Measurements from ENCODE around the gene LY6G6C. TPM values are rescaled to one million over a fixed set of nuclear protein-coding genes. Genes with fewer than 3 reads are reported as not detected.
A peak's percentile ranks its signal among the peaks of the same experiment; 100 is the strongest.

Gene LY6G6C
- total and polyA plus RNA-seq, 7 donors, result 0.07 to 1.2 (median 1.2) TPM; not detected in 4

- H3K36me3 ChIP-seq, result no peaks in the 10 kb centered on the region
- intact Hi-C loops (cut with DNase I), result no loop called here
- TF ChIP-seq EP300 (IDR thresholded peaks at IDR 0.05), result no peak
- H3K4me3 ChIP-seq, result no peak overlapping the region
- H3K4me1 ChIP-seq, result peaks cover 0 to 10% (median 7%) of the 10 kb centered on the region in 4 donors
- H3K27ac ChIP-seq, result no peak overlapping the region
- WGBS, 2 donors, result 83 to 84% methylated on average over 6 of the region's 6 CpGs
- no peaks in the 10 kb centered on the region for H3K9me3 ChIP-seq
- peaks cover 0 to 14% (median 3%) of the 10 kb centered on the region in 3 donors for H3K27me3 ChIP-seq
- no peak for DNase-seq
Measured at GRCh38 chr6:31767096-31767645, 45.6 kb upstream of the LY6G6C start.

GRCh38 chr6:31765910-31766794, 44.6 kb upstream of the LY6G6C start:
- Histone ChIP-seq H3K9me3 (no peaks in the 10 kb centered on the region), H3K4me1 (peaks cover 0 to 10% (median 7%) of the 10 kb centered on the region in 4 donors), H3K27me3 (peaks cover 0 to 14% (median 3%) of the 10 kb centered on the region in 3 donors), H3K27ac (no peak overlapping the region), H3K4me3 (peak overlapping the region in 3 of 4 donors; percentile 11 to 32 (median 26)), H3K36me3 (no peaks in the 10 kb centered on the region)
- no peak for DNase-seq
- TF ChIP-seq POLR2A (IDR thresholded peaks at IDR 0.05) (no peak), CTCF (IDR thresholded peaks at IDR 0.05) (peak in 1 of 4 experiments; percentile 7)
- WGBS, 2 donors, result 54 to 58% methylated on average over 42 of the region's 42 CpGs
- intact Hi-C loops (cut with DNase I), result no loop called here

GRCh38 chr6:31765559-31765909, 44.0 kb upstream of the LY6G6C start:
- DNase-seq, result no peak
- H3K9me3 ChIP-seq, result no peaks in the 10 kb centered on the region
- WGBS, 2 donors, result 84 to 89% methylated on average over 9 of the region's 9 CpGs
- H3K27me3 ChIP-seq, result peaks cover 0 to 14% (median 3%) of the 10 kb centered on the region in 3 donors
- intact Hi-C loops (cut with DNase I), result no loop called here
- no peak overlapping the region for H3K4me3 ChIP-seq
- TF ChIP-seq EP300 (IDR thresholded peaks at IDR 0.05) (no peak), POLR2A (IDR thresholded peaks at IDR 0.05) (no peak), POLR2AphosphoS5 (IDR thresholded peaks at IDR 0.05) (no peak), CTCF (IDR thresholded peaks at IDR 0.05) (no peak)
- H3K36me3 ChIP-seq, result no peaks in the 10 kb centered on the region
- peaks cover 0 to 10% (median 7%) of the 10 kb centered on the region in 4 donors for H3K4me1 ChIP-seq
- no peak overlapping the region for H3K27ac ChIP-seq

- DNase-seq, result no peak
- H3K36me3 ChIP-seq, result no peaks in the 10 kb centered on the region
- TF ChIP-seq POLR2A (IDR thresholded peaks at IDR 0.05) (no peak), EP300 (IDR thresholded peaks at IDR 0.05) (no peak), CTCF (IDR thresholded peaks at IDR 0.05) (no peak), POLR2AphosphoS5 (IDR thresholded peaks at IDR 0.05) (no peak)
- 79 to 81% methylated on average over 4 of the region's 4 CpGs for WGBS, 2 donors
- no peak overlapping the region for H3K4me3 ChIP-seq
- H3K27ac ChIP-seq, result no peak overlapping the region
- intact Hi-C loops (cut with DNase I), result no loop called here
- peaks cover 0 to 10% (median 7%) of the 10 kb centered on the region in 4 donors for H3K4me1 ChIP-seq
- peaks cover 0 to 14% (median 3%) of the 10 kb centered on the region in 3 donors for H3K27me3 ChIP-seq
- H3K9me3 ChIP-seq, result no peaks in the 10 kb centered on the region
Measured at GRCh38 chr6:31764198-31764597, 42.7 kb upstream of the LY6G6C start.

GRCh38 chr6:31763619-31763940, 42.0 kb upstream of the LY6G6C start:
- H3K27ac ChIP-seq, result no peak overlapping the region
- H3K4me3 ChIP-seq, result no peak overlapping the region
- 18 to 34% methylated on average over 1 of the region's 1 CpG for WGBS, 2 donors
- no peaks in the 10 kb centered on the region for H3K9me3 ChIP-seq
- peaks cover 0 to 14% (median 3%) of the 10 kb centered on the region in 3 donors for H3K27me3 ChIP-seq
- intact Hi-C loops (cut with DNase I), result no loop called here
- DNase-seq, result no peak
- TF ChIP-seq CTCF (IDR thresholded peaks at IDR 0.05) (no peak), EP300 (IDR thresholded peaks at IDR 0.05) (no peak), POLR2AphosphoS5 (IDR thresholded peaks at IDR 0.05) (no peak)
- H3K4me1 ChIP-seq, result peaks cover 0 to 10% (median 7%) of the 10 kb centered on the region in 4 donors
- no peaks in the 10 kb centered on the region for H3K36me3 ChIP-seq

Data from sigmoid colon (tissue), 7 donors.